SK-N-SH treated with all-trans-retinoic acid at 6 μM for 48 hours (cell line): ENCODE measurements around the gene APH1A.

Experiments used
- ATAC-seq: fragments of 200-7000 bp; cut with Tn5 transposase; 3 replicates; pipeline ENCODE4 v1.9.1; 2020; ENCODE audit warnings: mild to moderate bottlenecking, moderate library complexity
- ARNTL ChIP-seq: fragments of 450-650 bp; formaldehyde crosslinking; IDR thresholded peaks from 2 replicates; pipeline ENCODE4 v1.5.0; 2020; ENCODE audit warnings: low read depth, mild to moderate bottlenecking, moderate library complexity, borderline replicate concordance
- BACH2 ChIP-seq: fragments of 250-450 bp; sonication (Bioruptor Pico); IDR thresholded peaks from 2 replicates; pipeline ENCODE4 v1.9.0; 2021; ENCODE audit warnings: mild to moderate bottlenecking, borderline replicate concordance
- CSDC2 ChIP-seq: fragments of 250-450 bp; sonication (Bioruptor Pico); IDR thresholded peaks from 2 replicates; pipeline ENCODE4 v1.5.0; 2020; ENCODE audit warnings: mild to moderate bottlenecking, moderate library complexity
- ESRRG ChIP-seq: fragments of 250-450 bp; sonication (Bioruptor Pico); IDR thresholded peaks from 2 replicates; pipeline ENCODE4 v1.6.1; 2021; ENCODE audit warnings: mild to moderate bottlenecking
- GLIS3 ChIP-seq: fragments of 250-450 bp; sonication (Bioruptor Pico); IDR thresholded peaks from 2 replicates; pipeline ENCODE4 v1.5.0; 2020; ENCODE audit warnings: mild to moderate bottlenecking, moderate library complexity
- ISL1 ChIP-seq: fragments of 250-450 bp; sonication (Bioruptor Pico); IDR thresholded peaks from 2 replicates; pipeline ENCODE4 v2.1.2; 2022; ENCODE audit warnings: mild to moderate bottlenecking, moderate library complexity
- OSR1 ChIP-seq: fragments of 250-450 bp; sonication (Bioruptor Pico); IDR thresholded peaks from 2 replicates; pipeline ENCODE4 v1.8.0; 2022; ENCODE audit warnings: moderate library complexity, mild to moderate bottlenecking, inconsistent platforms
- PATZ1 ChIP-seq: fragments of 250-450 bp; sonication (Bioruptor Pico); IDR thresholded peaks from 2 replicates; pipeline ENCODE4 v1.8.0; 2020; ENCODE audit warnings: mild to moderate bottlenecking, moderate library complexity, borderline replicate concordance
- PPARA ChIP-seq: fragments of 250-450 bp; sonication (Bioruptor Pico); IDR thresholded peaks from 2 replicates; pipeline ENCODE4 v1.5.0; 2020; ENCODE audit warnings: mild to moderate bottlenecking, borderline replicate concordance
- RARB ChIP-seq: fragments of 250-450 bp; sonication (Bioruptor Pico); IDR thresholded peaks from 2 replicates; pipeline ENCODE4 v1.8.0; 2021; ENCODE audit warnings: mild to moderate bottlenecking, moderate library complexity
- SNAI2 ChIP-seq: fragments of 250-450 bp; sonication (Bioruptor Pico); IDR thresholded peaks from 2 replicates; pipeline ENCODE4 v1.5.0; 2020; ENCODE audit warnings: mild to moderate bottlenecking, moderate library complexity
- TOX ChIP-seq: fragments of 250-450 bp; sonication (Bioruptor Pico); IDR thresholded peaks from 2 replicates; pipeline ENCODE4 v1.8.0; 2021; ENCODE audit warnings: mild to moderate bottlenecking, moderate library complexity, borderline replicate concordance
- ZFP3 ChIP-seq: fragments of 250-450 bp; sonication (Bioruptor Pico); IDR thresholded peaks from 2 replicates; pipeline ENCODE4 v1.5.0; 2020; ENCODE audit warnings: mild to moderate bottlenecking, moderate library complexity
- ZFP30 ChIP-seq: fragments of 450-650 bp; formaldehyde crosslinking; IDR thresholded peaks from 2 replicates; pipeline ENCODE4 v1.5.0; 2022; ENCODE audit warnings: mild to moderate bottlenecking, moderate library complexity
- ZNF565 ChIP-seq: fragments of 450-650 bp; formaldehyde crosslinking; conservative IDR thresholded peaks from 2 replicates; pipeline ENCODE4 v1.5.0; 2020; ENCODE audit warnings: low read depth, mild to moderate bottlenecking, moderate library complexity
- ZNF70 ChIP-seq: fragments of 450-650 bp; formaldehyde crosslinking; IDR thresholded peaks from 2 replicates; pipeline ENCODE4 v1.5.0; 2020; ENCODE audit warnings: mild to moderate bottlenecking, moderate library complexity
- ZNF8 ChIP-seq: fragments of 450-650 bp; formaldehyde crosslinking; IDR thresholded peaks from 2 replicates; pipeline ENCODE4 v1.5.0; 2020; ENCODE audit warnings: mild to moderate bottlenecking, moderate library complexity
- TF ChIP-seq, protein P1 (sequence below): fragments of 250-450 bp; sonication (Bioruptor Pico); IDR thresholded peaks from 2 replicates; pipeline ENCODE4 v1.5.0; 2020; ENCODE audit warnings: mild to moderate bottlenecking, moderate library complexity
- TF ChIP-seq, protein P2 (sequence below): fragments of 250-450 bp; sonication (Bioruptor Pico); IDR thresholded peaks from 2 replicates; pipeline ENCODE4 v1.5.1; 2021; ENCODE audit warnings: mild to moderate bottlenecking, moderate library complexity
- TF ChIP-seq, protein P3 (sequence below): fragments of 250-450 bp; sonication (Bioruptor Pico); IDR thresholded peaks from 2 replicates; pipeline ENCODE4 v1.5.1; 2020; ENCODE audit warnings: low read depth, mild to moderate bottlenecking, moderate library complexity
- TF ChIP-seq, protein P4 (sequence below): fragments of 250-450 bp; sonication (Bioruptor Pico); IDR thresholded peaks from 2 replicates; pipeline ENCODE4 v1.8.0; 2021; ENCODE audit warnings: low read depth, mild to moderate bottlenecking, moderate library complexity, borderline replicate concordance

The APH1A gene

DNA sequence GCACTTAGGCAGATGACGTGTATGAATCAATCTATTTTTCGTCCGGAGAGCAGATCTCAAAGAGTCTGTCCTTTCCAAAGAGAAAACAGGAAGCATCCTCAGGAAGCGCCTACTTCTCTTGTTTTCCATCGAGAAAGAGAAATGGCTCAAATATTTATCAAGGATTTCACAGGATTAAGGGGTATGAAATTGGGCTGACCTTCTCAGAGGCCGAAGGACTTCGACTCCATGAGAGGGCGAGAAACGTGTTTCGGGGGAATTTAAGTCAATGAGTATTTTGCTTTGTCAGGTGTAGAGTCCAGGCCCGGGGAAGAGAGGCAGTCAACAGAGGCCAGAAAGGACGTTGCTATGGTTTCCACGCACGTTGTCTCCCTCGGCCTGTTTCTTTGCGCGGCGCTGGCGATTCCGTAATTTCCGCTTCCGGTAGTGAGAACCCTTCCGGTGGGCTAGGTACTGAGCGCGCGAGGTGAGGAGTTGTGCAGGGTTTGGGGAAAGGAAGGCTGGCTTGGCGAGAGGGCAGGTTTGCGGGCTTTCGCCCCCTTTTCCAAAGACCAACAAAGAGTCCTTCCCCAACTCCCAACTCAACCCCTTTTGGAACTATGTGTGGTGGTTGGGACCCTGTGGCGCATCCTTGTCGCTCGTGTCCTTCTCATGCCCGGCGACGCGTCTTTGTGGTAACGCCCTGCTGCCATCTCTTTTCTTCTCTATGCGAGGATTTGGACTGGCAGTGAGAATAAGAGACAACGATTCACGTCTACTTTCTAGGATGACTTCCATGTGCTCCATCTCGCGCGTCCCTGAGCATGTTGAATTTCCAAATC is 24.8 kb upstream of the APH1A start, which contains the start of gene MRPS21:
Gene MRPS21 (plus strand): TSS at position 429 of the 821 bp plus-strand sequence. CDS start 506 bp downstream, outside the sequence.
- TF ChIP-seq BACH2 (no peak), ESRRG (no peak), ZNF70 (CRISPR knock-in tag) (no peak), TOX (CRISPR knock-in tag) (no peak), OSR1 (no peak), SNAI2 (CRISPR knock-in tag) (no peak), PATZ1 (CRISPR knock-in tag) (no peak), ZFP3 (CRISPR knock-in tag) (no peak), ARNTL (CRISPR knock-in tag) (no peak), RARB (CRISPR knock-in tag) (no peak), GLIS3 (CRISPR knock-in tag) (no peak), ZNF565 (CRISPR knock-in tag) (no peak), PPARA (CRISPR knock-in tag) (no peak), CSDC2 (CRISPR knock-in tag) (no peak)
- TF ChIP-seq, protein P1, sequence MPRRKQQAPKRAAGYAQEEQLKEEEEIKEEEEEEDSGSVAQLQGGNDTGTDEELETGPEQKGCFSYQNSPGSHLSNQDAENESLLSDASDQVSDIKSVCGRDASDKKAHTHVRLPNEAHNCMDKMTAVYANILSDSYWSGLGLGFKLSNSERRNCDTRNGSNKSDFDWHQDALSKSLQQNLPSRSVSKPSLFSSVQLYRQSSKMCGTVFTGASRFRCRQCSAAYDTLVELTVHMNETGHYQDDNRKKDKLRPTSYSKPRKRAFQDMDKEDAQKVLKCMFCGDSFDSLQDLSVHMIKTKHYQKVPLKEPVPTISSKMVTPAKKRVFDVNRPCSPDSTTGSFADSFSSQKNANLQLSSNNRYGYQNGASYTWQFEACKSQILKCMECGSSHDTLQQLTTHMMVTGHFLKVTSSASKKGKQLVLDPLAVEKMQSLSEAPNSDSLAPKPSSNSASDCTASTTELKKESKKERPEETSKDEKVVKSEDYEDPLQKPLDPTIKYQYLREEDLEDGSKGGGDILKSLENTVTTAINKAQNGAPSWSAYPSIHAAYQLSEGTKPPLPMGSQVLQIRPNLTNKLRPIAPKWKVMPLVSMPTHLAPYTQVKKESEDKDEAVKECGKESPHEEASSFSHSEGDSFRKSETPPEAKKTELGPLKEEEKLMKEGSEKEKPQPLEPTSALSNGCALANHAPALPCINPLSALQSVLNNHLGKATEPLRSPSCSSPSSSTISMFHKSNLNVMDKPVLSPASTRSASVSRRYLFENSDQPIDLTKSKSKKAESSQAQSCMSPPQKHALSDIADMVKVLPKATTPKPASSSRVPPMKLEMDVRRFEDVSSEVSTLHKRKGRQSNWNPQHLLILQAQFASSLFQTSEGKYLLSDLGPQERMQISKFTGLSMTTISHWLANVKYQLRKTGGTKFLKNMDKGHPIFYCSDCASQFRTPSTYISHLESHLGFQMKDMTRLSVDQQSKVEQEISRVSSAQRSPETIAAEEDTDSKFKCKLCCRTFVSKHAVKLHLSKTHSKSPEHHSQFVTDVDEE (CRISPR knock-in tag) = no peak
- TF ChIP-seq, protein P2, sequence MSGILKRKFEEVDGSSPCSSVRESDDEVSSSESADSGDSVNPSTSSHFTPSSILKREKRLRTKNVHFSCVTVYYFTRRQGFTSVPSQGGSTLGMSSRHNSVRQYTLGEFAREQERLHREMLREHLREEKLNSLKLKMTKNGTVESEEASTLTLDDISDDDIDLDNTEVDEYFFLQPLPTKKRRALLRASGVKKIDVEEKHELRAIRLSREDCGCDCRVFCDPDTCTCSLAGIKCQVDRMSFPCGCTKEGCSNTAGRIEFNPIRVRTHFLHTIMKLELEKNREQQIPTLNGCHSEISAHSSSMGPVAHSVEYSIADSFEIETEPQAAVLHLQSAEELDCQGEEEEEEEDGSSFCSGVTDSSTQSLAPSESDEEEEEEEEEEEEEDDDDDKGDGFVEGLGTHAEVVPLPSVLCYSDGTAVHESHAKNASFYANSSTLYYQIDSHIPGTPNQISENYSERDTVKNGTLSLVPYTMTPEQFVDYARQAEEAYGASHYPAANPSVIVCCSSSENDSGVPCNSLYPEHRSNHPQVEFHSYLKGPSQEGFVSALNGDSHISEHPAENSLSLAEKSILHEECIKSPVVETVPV (CRISPR knock-in tag) = no peak
- TF ChIP-seq, protein P3, sequence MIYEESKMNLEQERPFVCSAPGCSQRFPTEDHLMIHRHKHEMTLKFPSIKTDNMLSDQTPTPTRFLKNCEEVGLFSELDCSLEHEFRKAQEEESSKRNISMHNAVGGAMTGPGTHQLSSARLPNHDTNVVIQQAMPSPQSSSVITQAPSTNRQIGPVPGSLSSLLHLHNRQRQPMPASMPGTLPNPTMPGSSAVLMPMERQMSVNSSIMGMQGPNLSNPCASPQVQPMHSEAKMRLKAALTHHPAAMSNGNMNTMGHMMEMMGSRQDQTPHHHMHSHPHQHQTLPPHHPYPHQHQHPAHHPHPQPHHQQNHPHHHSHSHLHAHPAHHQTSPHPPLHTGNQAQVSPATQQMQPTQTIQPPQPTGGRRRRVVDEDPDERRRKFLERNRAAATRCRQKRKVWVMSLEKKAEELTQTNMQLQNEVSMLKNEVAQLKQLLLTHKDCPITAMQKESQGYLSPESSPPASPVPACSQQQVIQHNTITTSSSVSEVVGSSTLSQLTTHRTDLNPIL (CRISPR knock-in tag) = no peak
- TF ChIP-seq, protein P4, sequence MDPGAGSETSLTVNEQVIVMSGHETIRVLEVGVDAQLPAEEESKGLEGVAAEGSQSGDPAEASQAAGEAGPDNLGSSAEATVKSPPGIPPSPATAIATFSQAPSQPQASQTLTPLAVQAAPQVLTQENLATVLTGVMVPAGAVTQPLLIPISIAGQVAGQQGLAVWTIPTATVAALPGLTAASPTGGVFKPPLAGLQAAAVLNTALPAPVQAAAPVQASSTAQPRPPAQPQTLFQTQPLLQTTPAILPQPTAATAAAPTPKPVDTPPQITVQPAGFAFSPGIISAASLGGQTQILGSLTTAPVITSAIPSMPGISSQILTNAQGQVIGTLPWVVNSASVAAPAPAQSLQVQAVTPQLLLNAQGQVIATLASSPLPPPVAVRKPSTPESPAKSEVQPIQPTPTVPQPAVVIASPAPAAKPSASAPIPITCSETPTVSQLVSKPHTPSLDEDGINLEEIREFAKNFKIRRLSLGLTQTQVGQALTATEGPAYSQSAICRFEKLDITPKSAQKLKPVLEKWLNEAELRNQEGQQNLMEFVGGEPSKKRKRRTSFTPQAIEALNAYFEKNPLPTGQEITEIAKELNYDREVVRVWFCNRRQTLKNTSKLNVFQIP (CRISPR knock-in tag) = no peak
- TF ChIP-seq, all 23 proteins: peak for 0
- peak; percentile 98 for ATAC-seq

DNA sequence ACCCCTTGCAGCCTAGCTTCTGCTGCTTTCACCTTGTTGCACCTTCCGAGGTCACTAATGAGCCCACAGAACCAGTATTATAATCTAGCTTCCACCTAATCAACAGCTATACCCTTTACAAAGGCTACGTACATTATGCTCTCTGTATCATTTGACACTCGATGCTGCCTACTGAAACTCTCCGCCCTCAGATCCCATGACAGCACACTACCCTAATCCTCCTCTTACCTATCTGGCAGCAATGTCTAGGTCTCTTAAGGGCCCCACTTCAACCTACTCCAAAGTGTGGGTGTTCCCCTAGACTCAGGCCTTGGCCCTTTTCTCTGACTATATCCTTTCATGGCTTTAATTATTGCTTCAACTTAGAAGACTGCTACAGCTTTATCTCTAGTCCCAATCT is 20.0 kb upstream of the APH1A start:
- no peak for ATAC-seq
- TF ChIP-seq SNAI2 (CRISPR knock-in tag) = no peak
- TF ChIP-seq RARB (CRISPR knock-in tag) = no peak
- TF ChIP-seq ISL1 (CRISPR knock-in tag) = no peak
- no peak for TF ChIP-seq ZFP3 (CRISPR knock-in tag)
- TF ChIP-seq, protein P2 (CRISPR knock-in tag) = no peak
- TF ChIP-seq, protein P1 (CRISPR knock-in tag) = no peak
- no peak for TF ChIP-seq OSR1
- no peak for TF ChIP-seq PATZ1 (CRISPR knock-in tag)
- TF ChIP-seq ZFP30 (CRISPR knock-in tag) = no peak
- no peak for TF ChIP-seq PPARA (CRISPR knock-in tag)
- no peak for TF ChIP-seq ZNF8
- TF ChIP-seq GLIS3 (CRISPR knock-in tag) = no peak
